Measurements from ENCODE around the gene ZNF26. TPM values are rescaled to one million over a fixed set of nuclear protein-coding genes. Genes with fewer than 3 reads are reported as not detected.
A peak's percentile ranks its signal among the peaks of the same experiment; 100 is the strongest.
"Not testable (repeated sequence)": the region's sequence is repeated elsewhere in the genome, so short reads cannot be mapped to it uniquely, and the experiment has no call there.

Gene ZNF26
- total and polyA plus RNA-seq, 7 experiments from 2014 or later: 12.6 to 38.8 (median 29.9) TPM

DNA sequence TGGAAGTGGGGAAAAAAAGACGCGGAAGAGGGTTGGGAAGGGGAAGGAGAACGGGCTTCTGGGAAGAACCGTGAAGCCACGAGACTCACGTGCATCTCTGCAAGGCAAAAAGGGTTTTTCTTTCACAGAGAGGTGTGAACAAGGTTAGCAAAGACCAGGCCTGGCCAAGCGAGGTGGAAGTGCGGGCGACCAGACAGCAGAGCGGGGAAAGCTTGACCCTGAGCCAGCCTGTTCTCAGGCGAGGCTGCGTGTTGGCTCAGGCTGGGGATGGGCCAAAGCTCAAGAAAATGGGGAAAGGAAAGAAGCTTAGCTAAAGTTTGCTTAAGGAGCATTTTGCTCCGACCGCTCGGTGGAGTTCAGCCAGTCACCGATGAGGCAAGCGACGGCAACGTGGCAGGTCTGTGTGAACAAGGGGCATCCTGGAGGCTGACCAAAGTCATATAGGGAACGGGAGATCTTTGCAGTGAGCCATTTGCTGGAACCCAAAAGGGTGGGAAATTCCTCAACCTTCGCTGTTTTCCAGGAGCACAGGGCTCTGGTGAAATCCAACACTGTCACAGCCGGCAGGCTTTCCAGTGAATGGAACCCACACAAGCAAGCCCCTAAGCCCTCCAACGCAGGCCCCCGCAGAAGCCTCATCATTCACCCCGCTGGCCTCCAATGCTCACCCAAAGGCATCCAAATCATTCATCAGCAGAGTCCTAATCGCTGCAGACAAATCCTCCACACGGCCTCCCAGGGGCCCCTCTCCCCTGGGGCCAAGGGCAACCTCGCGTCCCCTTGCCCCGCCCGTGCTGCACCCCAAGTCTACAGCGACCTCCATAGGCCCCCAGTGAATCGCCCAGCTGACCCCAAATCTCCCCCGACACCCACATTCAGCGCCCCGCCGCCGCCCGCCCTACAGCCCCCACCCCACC lies 30.8 kb upstream of the ZNF26 start:
- Histone ChIP-seq H3K9me3 (ENCODE audit: control insufficient read depth in 2 of 3, low read length in 3 of 3) (peaks cover 0 to 20% (median 10%) of the 10 kb centered on the region in 3 experiments), H3K4me1 (ENCODE audit: control insufficient read depth in 2 of 2, insufficient read depth in 2 of 2, low read length in 2 of 2) (peaks cover 6 to 7% of the 10 kb centered on the region in 2 donors), H3K4me3 (ENCODE audit: low read length) (peak overlapping the region; percentile 55), H3K27me3 (ENCODE audit: control insufficient read depth in 2 of 2, insufficient read depth in 2 of 2, low read length in 2 of 2) (no peaks in the 10 kb centered on the region), H3K36me3 (ENCODE audit: control insufficient read depth in 2 of 3, insufficient read depth in 3 of 3, low read length in 3 of 3) (peaks cover 0 to 4% (median 0%) of the 10 kb centered on the region in 3 experiments), H3K27ac (ENCODE audit: low read depth, low read length) (peak overlapping the region; percentile 85)
- ATAC-seq: peak; percentile 49
- Mint-ChIP-seq H3K9me3 (peaks cover 0 to 22% (median 8%) of the 10 kb centered on the region in 11 donors), H3K27ac (peak overlapping the region; percentile 51 to 95 (median 86)), H3K4me1 (peaks cover 19 to 50% (median 33%) of the 10 kb centered on the region in 7 donors), H3K4me3 (peak overlapping the region; percentile 77 to 96 (median 91)), H3K36me3 (peaks cover 4 to 30% (median 19%) of the 10 kb centered on the region in 5 donors), H3K27me3 (no peaks in the 10 kb centered on the region)
- peak in 2 of 9 donors; percentile 1 to 6 for DNase-seq
- ChIA-PET POLR2A (interaction anchor here (1.1 to 2.4 kb wide), 2 partner anchors 32 to 46 kb away, joined by 5 to 13 read pairs; partner anchors contain the start of gene ZNF26), CTCF (no interaction called here)
- intact Hi-C loops (cut with micrococcal nuclease): loop anchor here (1.0 to 5.0 kb wide), 10 partner anchors 31 to 243 kb away; partner anchors contain the start of genes CHFR (in 2 of the 2), ZNF10 (in 2 of the 2), ZNF140 (in 2 of the 2) and ZNF26 (in 2 of the 2)

GRCh38 chr12:132956011-132956788 lies 30.0 kb upstream of the ZNF26 start, which contains the start of gene ZNF605:
TSS of gene ZNF605 (minus strand) at chr12:132956306. CDS start at chr12:132945635, 10,671 bp downstream.
- peaks cover 6 to 7% of the 10 kb centered on the region in 2 donors for H3K4me1 ChIP-seq (ENCODE audit: control insufficient read depth in 2 of 2, insufficient read depth in 2 of 2, low read length in 2 of 2)
- peaks cover 0 to 4% (median 0%) of the 10 kb centered on the region in 3 experiments for H3K36me3 ChIP-seq (ENCODE audit: control insufficient read depth in 2 of 3, insufficient read depth in 3 of 3, low read length in 3 of 3)
- Mint-ChIP-seq H3K4me3 (peak within 1 kb of the TSS; percentile 90 to 97 (median 95)), H3K9me3 (peaks cover 0 to 27% (median 8%) of the 10 kb centered on the region in 11 donors), H3K4me1 (peaks cover 19 to 53% (median 37%) of the 10 kb centered on the region in 7 donors), H3K27ac (peak within 1 kb of the TSS; percentile 83 to 96 (median 91)), H3K27me3 (no peaks in the 10 kb centered on the region), H3K36me3 (peaks cover 4 to 35% (median 19%) of the 10 kb centered on the region in 5 donors)
- intact Hi-C loops (cut with micrococcal nuclease): loop anchor here (1.0 to 5.0 kb wide), 10 partner anchors 30 to 244 kb away; partner anchors contain the start of genes CHFR (in 2 of the 2), ZNF140 (in 2 of the 2), ZNF26 (in 2 of the 2) and ZNF84 (in 2 of the 2)
- no peaks in the 10 kb centered on the region for H3K27me3 ChIP-seq (ENCODE audit: control insufficient read depth in 2 of 2, insufficient read depth in 2 of 2, low read length in 2 of 2)
- H3K4me3 ChIP-seq (ENCODE audit: low read length): peak within 1 kb of the TSS; percentile 100
- peak; percentile 72 to 89 (median 80) for DNase-seq
- H3K27ac ChIP-seq (ENCODE audit: low read depth, low read length): peak within 1 kb of the TSS; percentile 85
- CTCF ChIA-PET: interaction anchor here (0.5 kb wide), 1 partner anchor 247 kb away, joined by 3 read pairs; no protein-coding TSS in a partner anchor
- H3K9me3 ChIP-seq (ENCODE audit: control insufficient read depth in 2 of 3, low read length in 3 of 3): peaks cover 0 to 11% (median 1%) of the 10 kb centered on the region in 3 experiments
- POLR2A ChIA-PET: interaction anchor here (0.7 to 2.4 kb wide), 4 partner anchors 31 to 871 kb away, joined by 3 to 13 read pairs (median 6); partner anchors contain the start of gene ZNF26
- peak; percentile 96 for ATAC-seq

GRCh38 chr12:132961790-132962189 lies 24.4 kb upstream of the ZNF26 start:
- POLR2A ChIA-PET; H3K4me1 ChIP-seq (ENCODE audit: control insufficient read depth in 2 of 2, insufficient read depth in 2 of 2, low read length in 2 of 2); H3K36me3 ChIP-seq (ENCODE audit: control insufficient read depth in 2 of 3, insufficient read depth in 3 of 3, low read length in 3 of 3); H3K27me3 Mint-ChIP-seq; H3K27ac ChIP-seq (ENCODE audit: low read depth, low read length); H3K27ac Mint-ChIP-seq; intact Hi-C loops (cut with micrococcal nuclease); H3K4me3 ChIP-seq (ENCODE audit: low read length); ATAC-seq; DNase-seq; H3K27me3 ChIP-seq (ENCODE audit: control insufficient read depth in 2 of 2, insufficient read depth in 2 of 2, low read length in 2 of 2); H3K4me3 Mint-ChIP-seq; H3K9me3 ChIP-seq (ENCODE audit: control insufficient read depth in 2 of 3, low read length in 3 of 3); CTCF ChIA-PET: not testable (repeated sequence)
- Mint-ChIP-seq H3K36me3 (peaks cover 6 to 37% (median 32%) of the 10 kb centered on the region in 5 donors), H3K9me3 (peaks cover 3 to 25% (median 7%) of the 10 kb centered on the region in 11 donors), H3K4me1 (peaks cover 0 to 17% (median 9%) of the 10 kb centered on the region in 7 donors)

- Mint-ChIP-seq H3K4me1 (peaks cover 0 to 16% (median 3%) of the 10 kb centered on the region in 7 donors), H3K36me3 (peaks cover 6 to 41% (median 32%) of the 10 kb centered on the region in 5 donors), H3K9me3 (peaks cover 4 to 35% (median 12%) of the 10 kb centered on the region in 11 donors)
- peaks cover 0 to 13% (median 0%) of the 10 kb centered on the region in 3 experiments for H3K9me3 ChIP-seq (ENCODE audit: control insufficient read depth in 2 of 3, low read length in 3 of 3)
- H3K27me3 ChIP-seq (ENCODE audit: control insufficient read depth in 2 of 2, insufficient read depth in 2 of 2, low read length in 2 of 2); H3K27ac ChIP-seq (ENCODE audit: low read depth, low read length); CTCF ChIA-PET; H3K4me3 ChIP-seq (ENCODE audit: low read length); DNase-seq; H3K4me1 ChIP-seq (ENCODE audit: control insufficient read depth in 2 of 2, insufficient read depth in 2 of 2, low read length in 2 of 2); POLR2A ChIA-PET; H3K27ac Mint-ChIP-seq; ATAC-seq; H3K4me3 Mint-ChIP-seq; H3K36me3 ChIP-seq (ENCODE audit: control insufficient read depth in 2 of 3, insufficient read depth in 3 of 3, low read length in 3 of 3); H3K27me3 Mint-ChIP-seq; intact Hi-C loops (cut with micrococcal nuclease): not testable (repeated sequence)
Observed at GRCh38 chr12:132963947-132964346, 22.2 kb upstream of the ZNF26 start.

DNA sequence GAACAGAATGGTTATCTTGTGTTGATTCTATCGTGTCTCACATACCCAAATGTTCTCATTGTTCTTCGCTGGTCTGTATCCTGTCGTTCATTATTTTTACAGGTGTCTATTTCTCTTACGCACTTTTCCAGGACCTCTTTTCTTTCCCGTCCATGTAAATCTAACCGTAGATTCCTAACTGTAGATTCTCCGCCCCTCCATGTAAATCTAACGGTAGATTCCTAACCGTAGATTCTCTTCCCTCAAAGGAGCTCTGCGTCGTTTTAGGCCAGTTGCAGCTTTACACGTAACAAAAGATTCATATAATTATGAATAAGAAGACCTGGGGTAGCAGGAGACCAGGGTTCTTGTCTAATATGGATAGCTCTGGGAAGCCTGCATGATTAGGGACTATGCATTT lies 20.4 kb upstream of the ZNF26 start:
- Mint-ChIP-seq H3K9me3 (peaks cover 5 to 52% (median 14%) of the 10 kb centered on the region in 11 donors), H3K36me3 (peaks cover 6 to 34% (median 28%) of the 10 kb centered on the region in 5 donors), H3K27ac (no peak overlapping the region), H3K27me3 (no peaks in the 10 kb centered on the region), H3K4me3 (no peak overlapping the region), H3K4me1 (peaks cover 0 to 6% (median 0%) of the 10 kb centered on the region in 7 donors)
- intact Hi-C loops (cut with micrococcal nuclease): no loop called here
- Histone ChIP-seq H3K27ac (ENCODE audit: low read depth, low read length) (no peak overlapping the region), H3K9me3 (ENCODE audit: control insufficient read depth in 2 of 3, low read length in 3 of 3) (peaks cover 0 to 13% (median 0%) of the 10 kb centered on the region in 3 experiments), H3K4me1 (ENCODE audit: control insufficient read depth in 2 of 2, insufficient read depth in 2 of 2, low read length in 2 of 2) (no peaks in the 10 kb centered on the region), H3K4me3 (ENCODE audit: low read length) (no peak overlapping the region), H3K27me3 (ENCODE audit: control insufficient read depth in 2 of 2, insufficient read depth in 2 of 2, low read length in 2 of 2) (no peaks in the 10 kb centered on the region), H3K36me3 (ENCODE audit: control insufficient read depth in 2 of 3, insufficient read depth in 3 of 3, low read length in 3 of 3) (peaks cover 0 to 5% (median 0%) of the 10 kb centered on the region in 3 experiments)
- ChIA-PET CTCF (no interaction called here), POLR2A (no interaction called here)
- DNase-seq (no peak), ATAC-seq (no peak)
